PC-9 (cell line): ENCODE data around the gene SLC25A29. TPM values are rescaled to one million over a fixed set of nuclear protein-coding genes. Genes with fewer than 3 reads are reported as not detected.

ENCODE experiments used
- BruUV-seq: library from RNA; stranded (reverse); fragments of 400-500 nt; replicated peaks from 2 replicates; lab custom pipeline; 2021; lab: Mats Ljungman, UMichigan
- CTCF ChIA-PET: fragments of 300-600 bp; sonication (Branson Sonifier 250); formaldehyde crosslinking; loops from one replicate; lab custom pipeline; 2022; ENCODE audit warnings: antibody characterized with exemption; lab: Charles Lee
- POLR2A ChIA-PET: fragments of 300-600 bp; sonication (Branson Sonifier 250); formaldehyde crosslinking; loops from one replicate; lab custom pipeline; 2022; ENCODE audit warnings: antibody characterized with exemption; ENCODE audit not compliant: unreplicated experiment; lab: Charles Lee
- DNase-seq, 2 experiments: peaks; one replicate each; pipeline versions ENCODE4 v3.0.0 to v3.0.0-alpha.2; 2015 to 2022; ENCODE audit warnings: mixed read lengths in 1 of 2
- H2AFZ ChIP-seq: fragments of 200-600 bp; sonication (generic); 2 replicates; pipeline ENCODE4 v1.8.1; 2017; ENCODE audit warnings: antibody characterized with exemption
- H3F3A ChIP-seq: fragments of 200-600 bp; sonication (generic); 2 replicates; pipeline ENCODE4 v1.8.1; 2017; ENCODE audit warnings: antibody characterized with exemption, mild to moderate bottlenecking, low read depth; ENCODE audit not compliant: insufficient read depth
- H3K27ac ChIP-seq: fragments of 200-600 bp; sonication (generic); 2 replicates; pipeline ENCODE4 v1.6.1; 2016; ENCODE audit warnings: mixed run types
- H3K27me3 ChIP-seq: fragments of 200-600 bp; sonication (generic); 2 replicates; pipeline ENCODE4 v1.6.1; 2016; ENCODE audit warnings: low read depth, mixed run types; ENCODE audit not compliant: insufficient read depth
- H3K36me3 ChIP-seq: fragments of 200-600 bp; sonication (generic); 2 replicates; pipeline ENCODE4 v1.6.1; 2016; ENCODE audit warnings: low read depth, mixed run types
- H3K4me1 ChIP-seq: fragments of 200-600 bp; sonication (generic); replicated peaks from 2 replicates; pipeline ENCODE4 v1.6.1; 2016; ENCODE audit warnings: mixed run types; ENCODE audit not compliant: insufficient read depth
- H3K4me2 ChIP-seq: fragments of 200-600 bp; sonication (generic); 2 replicates; pipeline ENCODE4 v1.6.1; 2017; ENCODE audit warnings: mixed run types
- H3K4me3 ChIP-seq: fragments of 200-600 bp; sonication (generic); 2 replicates; pipeline ENCODE4 v1.6.1; 2016; ENCODE audit warnings: mixed run types
- H3K79me2 ChIP-seq: fragments of 200-600 bp; sonication (generic); 2 replicates; pipeline ENCODE4 v1.6.1; 2017; ENCODE audit warnings: low read depth, mixed run types
- H3K9me2 ChIP-seq: fragments of 200-600 bp; sonication (generic); 2 replicates; pipeline ENCODE4 v1.8.1; 2017; ENCODE audit warnings: mild to moderate bottlenecking; ENCODE audit not compliant: insufficient read depth
- H3K9me3 ChIP-seq: fragments of 200-600 bp; sonication (generic); 2 replicates; pipeline ENCODE4 v1.8.1; 2016; ENCODE audit warnings: low read depth; ENCODE audit not compliant: insufficient read depth
- H4K20me1 ChIP-seq: fragments of 200-600 bp; sonication (generic); 2 replicates; pipeline ENCODE4 v1.8.1; 2017; ENCODE audit not compliant: insufficient read depth
- CTCF ChIP-seq: fragments of 200-600 bp; sonication (generic); conservative IDR thresholded peaks from 2 replicates; pipeline ENCODE4 v1.6.1; 2017; ENCODE audit warnings: mixed run types, antibody characterized with exemption, mild to moderate bottlenecking, moderate library complexity
- EZH2 ChIP-seq: fragments of 200-600 bp; sonication (generic); IDR thresholded peaks from 2 replicates; pipeline ENCODE4 v1.8.0; 2017; ENCODE audit warnings: antibody characterized with exemption, low read depth
- intact Hi-C: fragments of 100-400 bp; cut with micrococcal nuclease; formaldehyde crosslinking; loops from one replicate; pipeline ENCODE4 v1.10.0; 2022; ENCODE audit not compliant: unreplicated experiment
- total RNA-seq: library from RNA; stranded (reverse); gene quantifications from 2 replicates; pipeline ENCODE4 v1.2.3, GENCODE V29; 2021

The SLC25A29 gene
- total RNA-seq, 1 experiment from 2014 or later = 6.9 TPM

GRCh38 chr14:100252684-100253083 is 53.6 kb downstream of the SLC25A29 start:
- Histone ChIP-seq H2AFZ (no peak overlapping the region), H3K4me3 (no peak overlapping the region), H3K9me2 (no peaks in the 10 kb centered on the region), H3K27ac (no peak overlapping the region), H3K27me3 (no peaks in the 10 kb centered on the region), H4K20me1 (peaks cover 92% of the 10 kb centered on the region), H3K79me2 (peaks cover 98% of the 10 kb centered on the region), H3K36me3 (no peaks in the 10 kb centered on the region), H3F3A (0 out of 2 replicates have a peak, but pooled peaks cover 6% of the 10 kb centered on the region), H3K4me2 (no peak overlapping the region), H3K4me1 (no peaks in the 10 kb centered on the region), H3K9me3 (no peaks in the 10 kb centered on the region)
- BruUV-seq = no TSS peak
- POLR2A ChIA-PET = no interaction called here
- CTCF ChIA-PET = no interaction called here
- TF ChIP-seq CTCF = no peak
- no peak for TF ChIP-seq EZH2
- intact Hi-C loops = no loop called here
- no peak for DNase-seq

GRCh38 chr14:100250732-100251465 is 55.3 kb downstream of the SLC25A29 start:
- peaks cover 92% of the 10 kb centered on the region for H4K20me1 ChIP-seq
- intact Hi-C loops = no loop called here

More at GRCh38 chr14:100250732-100251465, 55.3 kb downstream of the SLC25A29 start:
- H3F3A ChIP-seq = peaks cover 18% of the 10 kb centered on the region; the same call in 1 of the 2 replicates
- ChIA-PET POLR2A (no interaction called here), CTCF (no interaction called here)
- H3K4me1 ChIP-seq = no peaks in the 10 kb centered on the region; the same call in 1 of the 2 replicates
- TF ChIP-seq CTCF = no peak
- no peak for TF ChIP-seq EZH2
- DNase-seq = no peak
- H3K36me3 ChIP-seq = no peaks in the 10 kb centered on the region
- H3K27me3 ChIP-seq = no peaks in the 10 kb centered on the region
- H3K27ac ChIP-seq = no peak overlapping the region
- no peak overlapping the region for H3K4me3 ChIP-seq
- BruUV-seq = no TSS peak
- no peak overlapping the region for H2AFZ ChIP-seq
- no peaks in the 10 kb centered on the region for H3K9me3 ChIP-seq
- no peaks in the 10 kb centered on the region for H3K9me2 ChIP-seq
- H3K79me2 ChIP-seq = peaks cover 98% of the 10 kb centered on the region
- H3K4me2 ChIP-seq = no peak overlapping the region
